ENCODE data around the gene COL27A1. TPM values are rescaled to one million over a fixed set of nuclear protein-coding genes. Genes with fewer than 3 reads are reported as not detected.
A peak's percentile ranks its signal among the peaks of the same experiment; 100 is the strongest.

COL27A1 gene
- total RNA-seq, 4 donors from 2014 or later, result 2.1 to 9.0 (median 3.8) TPM

GRCh38 chr9:114291886-114292590 lies 136.7 kb downstream of the COL27A1 start:
- Histone ChIP-seq H3K4me3 (no peak overlapping the region), H3K27me3 (no peaks in the 10 kb centered on the region), H3K9me3 (no peaks in the 10 kb centered on the region), H3K4me1 (no peaks in the 10 kb centered on the region), H3K36me3 (no peaks in the 10 kb centered on the region), H3K27ac (no peak overlapping the region)
- TF ChIP-seq CTCF (IDR thresholded peaks at IDR 0.05) (no peak), POLR2AphosphoS5 (IDR thresholded peaks at IDR 0.05) (no peak), EP300 (IDR thresholded peaks at IDR 0.05; ENCODE audit: low read depth) (no peak), POLR2A (IDR thresholded peaks at IDR 0.05) (no peak)
- intact Hi-C loops (cut with DNase I; ENCODE audit: low total_unique reads), result loop anchor here (2.0 kb wide), 2 partner anchors 185 to 209 kb away; no protein-coding TSS in a partner anchor
- WGBS, 2 donors (ENCODE audit: low coverage in 1 of 2), result 80% methylated on average over 11 of the region's 11 CpGs; no CpG with 5 or more reads in 1 of the 2 donors
- in situ Hi-C loops (cut with MboI; ENCODE audit: low pct_ligation_motif_present in 1 of 4, low pct_unique_long_range_greater_than_20kb in 1 of 4, low sequenced_read_pairs in 3 of 4), result loop anchor here in 3 of 4 donors (10.0 to 25.0 kb wide), 3 partner anchors 205 to 480 kb away; partner anchors contain the start of genes AMBP (in 1 of the 3) and KIF12 (in 1 of the 3)
- peak; percentile 2 for DNase-seq

GRCh38 chr9:114294664-114295063 lies 139.3 kb downstream of the COL27A1 start:
- TF ChIP-seq CTCF (IDR thresholded peaks at IDR 0.05), result no peak
- TF ChIP-seq POLR2A (IDR thresholded peaks at IDR 0.05), result no peak
- no peak for TF ChIP-seq EP300 (IDR thresholded peaks at IDR 0.05; ENCODE audit: low read depth)
- no peak for TF ChIP-seq POLR2AphosphoS5 (IDR thresholded peaks at IDR 0.05)
- DNase-seq, result no peak
- in situ Hi-C loops (cut with MboI; ENCODE audit: low pct_ligation_motif_present in 1 of 4, low pct_unique_long_range_greater_than_20kb in 1 of 4, low sequenced_read_pairs in 3 of 4) (loop anchor here in 3 of 4 donors (10.0 to 25.0 kb wide), 3 partner anchors 207 to 482 kb away; partner anchors contain the start of genes AMBP (in 1 of the 3) and KIF12 (in 1 of the 3)), intact Hi-C loops (cut with DNase I; ENCODE audit: low total_unique reads) (no loop called here)
- no peak overlapping the region for H3K4me3 ChIP-seq
- no peaks in the 10 kb centered on the region for H3K9me3 ChIP-seq
- no peaks in the 10 kb centered on the region for H3K4me1 ChIP-seq
- no peaks in the 10 kb centered on the region for H3K36me3 ChIP-seq
- H3K27me3 ChIP-seq, result no peaks in the 10 kb centered on the region
- H3K27ac ChIP-seq, result no peak overlapping the region

- intact Hi-C loops (cut with DNase I; ENCODE audit: low total_unique reads) (no loop called here), in situ Hi-C loops (cut with MboI; ENCODE audit: low pct_ligation_motif_present in 1 of 4, low pct_unique_long_range_greater_than_20kb in 1 of 4, low sequenced_read_pairs in 3 of 4) (loop anchor here in 3 of 4 donors (10.0 to 25.0 kb wide), 3 partner anchors 209 to 484 kb away; partner anchors contain the start of genes AMBP (in 1 of the 3) and KIF12 (in 1 of the 3))
- WGBS, 2 donors (ENCODE audit: low coverage in 1 of 2), result 100% methylated on average over 1 of the region's 1 CpG
Observed at GRCh38 chr9:114296338-114296737, 141.0 kb downstream of the COL27A1 start.

More at GRCh38 chr9:114296338-114296737, 141.0 kb downstream of the COL27A1 start:
- H3K27ac ChIP-seq, result no peak overlapping the region
- DNase-seq, result no peak
- H3K36me3 ChIP-seq, result no peaks in the 10 kb centered on the region
- H3K27me3 ChIP-seq, result no peaks in the 10 kb centered on the region
- TF ChIP-seq EP300 (IDR thresholded peaks at IDR 0.05; ENCODE audit: low read depth) (no peak), CTCF (IDR thresholded peaks at IDR 0.05) (no peak), POLR2A (IDR thresholded peaks at IDR 0.05) (no peak), POLR2AphosphoS5 (IDR thresholded peaks at IDR 0.05) (no peak)
- H3K4me3 ChIP-seq, result no peak overlapping the region
- no peaks in the 10 kb centered on the region for H3K9me3 ChIP-seq
- H3K4me1 ChIP-seq, result no peaks in the 10 kb centered on the region

Data from transverse colon (tissue), 4 donors.